Panc1 (cell line): ENCODE measurements around the gene ABL1.

Experiments used
- CTCF ChIP-seq: fragments of 450-650 bp; IDR thresholded peaks from 2 replicates; pipeline ENCODE4 v1.5.1; 2017; ENCODE audit warnings: mild to moderate bottlenecking
- TCF7L2 ChIP-seq: IDR thresholded peaks from 2 replicates; pipeline ENCODE4 v1.6.1; 2011; ENCODE audit warnings: mild to moderate bottlenecking, low read depth, low read length, inconsistent platforms

- TF ChIP-seq CTCF (no peak), TCF7L2 (no peak)
Measured at GRCh38 chr9:130872508-130872907, 37.5 kb downstream of the ABL1 start.
